ENCODE data around the gene NR0B2. TPM values are rescaled to one million over a fixed set of nuclear protein-coding genes. Genes with fewer than 3 reads are reported as not detected.

Gene NR0B2
- total RNA-seq, 2 experiments from 2014 or later = not detected

- Histone ChIP-seq H3K9me2 (ENCODE audit: insufficient read depth, low read length) (no peaks in the 10 kb centered on the region), H3K4me1 (ENCODE audit: insufficient read depth, low read length, poor library complexity, severe bottlenecking) (peaks cover 7% of the 10 kb centered on the region), H3K4me2 (ENCODE audit: low read length) (no peak overlapping the region), H3K36me3 (ENCODE audit: insufficient read depth, low read length) (no peaks in the 10 kb centered on the region), H4K20me1 (ENCODE audit: insufficient read depth, low read length) (no peaks in the 10 kb centered on the region), H3K27ac (ENCODE audit: low read depth, low read length, poor library complexity, severe bottlenecking) (no peak overlapping the region), H2AFZ (ENCODE audit: low read length) (no peak overlapping the region), H3K79me2 (ENCODE audit: insufficient read depth, low read depth, low read length) (no peaks in the 10 kb centered on the region), H3K9me3 (ENCODE audit: low read length) (no peaks in the 10 kb centered on the region), H3K4me3 (ENCODE audit: low read depth, low read length, poor library complexity, severe bottlenecking) (no peak overlapping the region)
- no TSS peak for BruUV-seq (replicated peaks)
- DNase-seq (ENCODE audit: low spot score) = no peak
- intact Hi-C loops (cut with micrococcal nuclease; ENCODE audit: unreplicated experiment) = no loop called here
- POLR2A ChIA-PET = interaction anchor here (0.9 kb wide), 1 partner anchor 103 kb away, joined by 3 read pairs; no protein-coding TSS in a partner anchor
- CTCF ChIA-PET (ENCODE audit: unreplicated experiment) = no interaction called here
- TF ChIP-seq EZH2phosphoT487 (IDR thresholded peaks at IDR 0.05; ENCODE audit: borderline replicate concordance, low read depth, low read length) = no peak
- TF ChIP-seq CTCF (conservative IDR thresholded peaks at IDR 0.05; ENCODE audit: low read length) = no peak
Observed at GRCh38 chr1:26911399-26912146, 2.2 kb downstream of the NR0B2 start.

DNA sequence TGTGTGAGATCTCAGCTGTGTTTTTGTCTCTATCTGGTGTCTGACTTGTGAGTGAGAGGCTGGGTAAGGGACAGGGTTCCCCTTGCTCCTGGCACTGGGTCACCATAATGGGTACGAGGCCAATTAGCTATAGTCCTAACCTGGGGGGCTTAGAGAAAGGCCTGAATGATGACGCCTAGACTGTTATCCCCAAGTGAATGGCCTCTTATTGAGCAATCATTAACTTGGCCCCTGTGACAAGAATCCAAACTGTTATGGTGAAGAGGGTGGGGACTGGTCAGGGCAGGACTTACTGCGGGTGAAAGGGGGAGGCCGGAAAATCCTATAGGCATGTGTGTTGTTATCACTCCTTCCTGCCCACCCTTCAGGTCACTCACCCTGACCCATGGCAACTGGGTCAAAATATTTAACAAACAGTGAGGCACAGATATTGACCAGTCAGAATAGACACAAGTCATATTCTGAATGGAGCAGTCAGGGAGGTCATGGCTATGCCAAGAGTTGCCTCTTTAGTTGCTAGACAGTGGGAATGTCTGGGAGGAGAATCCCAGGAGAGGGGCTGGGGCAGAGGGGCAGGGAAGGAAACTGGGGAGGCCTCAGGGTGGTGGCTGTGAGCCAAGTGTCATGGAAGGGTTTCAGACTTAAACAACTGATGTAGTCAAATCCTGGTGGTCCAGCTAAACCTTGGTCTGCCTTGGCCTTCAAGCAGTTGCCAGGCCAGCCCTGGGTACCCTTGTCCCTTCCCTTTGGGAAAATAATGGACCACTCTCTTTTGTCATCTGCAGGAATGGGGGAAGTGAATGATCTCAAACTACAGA, 3.2 kb downstream of the NR0B2 start:
- Histone ChIP-seq H3K4me2 (ENCODE audit: low read length) (no peak overlapping the region), H3K4me3 (ENCODE audit: low read depth, low read length, poor library complexity, severe bottlenecking) (no peak overlapping the region), H3K4me1 (ENCODE audit: insufficient read depth, low read length, poor library complexity, severe bottlenecking) (peaks cover 7% of the 10 kb centered on the region), H4K20me1 (ENCODE audit: insufficient read depth, low read length) (no peaks in the 10 kb centered on the region), H3K27ac (ENCODE audit: low read depth, low read length, poor library complexity, severe bottlenecking) (no peak overlapping the region), H3K9me3 (ENCODE audit: low read length) (no peaks in the 10 kb centered on the region), H2AFZ (ENCODE audit: low read length) (no peak overlapping the region), H3K9me2 (ENCODE audit: insufficient read depth, low read length) (no peaks in the 10 kb centered on the region), H3K79me2 (ENCODE audit: insufficient read depth, low read depth, low read length) (no peaks in the 10 kb centered on the region), H3K36me3 (ENCODE audit: insufficient read depth, low read length) (no peaks in the 10 kb centered on the region)
- intact Hi-C loops (cut with micrococcal nuclease; ENCODE audit: unreplicated experiment) = no loop called here
- BruUV-seq (replicated peaks) = no TSS peak
- ChIA-PET CTCF (ENCODE audit: unreplicated experiment) (no interaction called here), POLR2A (no interaction called here)
- TF ChIP-seq EZH2phosphoT487 (IDR thresholded peaks at IDR 0.05; ENCODE audit: borderline replicate concordance, low read depth, low read length) (no peak), CTCF (conservative IDR thresholded peaks at IDR 0.05; ENCODE audit: low read length) (no peak)
- no peak for DNase-seq (ENCODE audit: low spot score)

DNA sequence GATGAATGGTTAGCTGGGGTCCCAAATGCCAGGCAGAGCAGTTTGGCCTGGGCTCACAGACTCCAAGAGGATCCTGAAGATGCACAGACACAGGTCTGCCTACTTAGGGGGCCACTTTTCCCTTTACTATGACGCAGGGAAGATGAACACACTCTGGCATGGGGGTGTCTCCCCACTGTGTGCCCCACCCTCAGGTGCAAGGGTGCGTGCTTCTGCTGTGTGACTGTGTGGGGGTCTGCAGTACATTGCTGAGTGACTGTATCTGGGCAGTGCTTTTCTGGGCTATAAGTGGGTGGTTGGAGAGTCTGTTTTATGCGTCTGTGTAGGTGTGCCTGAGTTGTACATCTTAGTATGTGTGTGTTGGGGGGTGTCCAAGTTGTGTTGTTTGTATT, 3.8 kb downstream of the NR0B2 start:
- CTCF ChIA-PET (ENCODE audit: unreplicated experiment) = no interaction called here
- Histone ChIP-seq H3K4me1 (ENCODE audit: insufficient read depth, low read length, poor library complexity, severe bottlenecking) (peaks cover 7% of the 10 kb centered on the region), H3K4me3 (ENCODE audit: low read depth, low read length, poor library complexity, severe bottlenecking) (no peak overlapping the region), H3K27ac (ENCODE audit: low read depth, low read length, poor library complexity, severe bottlenecking) (no peak overlapping the region), H3K36me3 (ENCODE audit: insufficient read depth, low read length) (no peaks in the 10 kb centered on the region), H3K9me3 (ENCODE audit: low read length) (no peaks in the 10 kb centered on the region), H2AFZ (ENCODE audit: low read length) (no peak overlapping the region), H3K79me2 (ENCODE audit: insufficient read depth, low read depth, low read length) (no peaks in the 10 kb centered on the region), H4K20me1 (ENCODE audit: insufficient read depth, low read length) (no peaks in the 10 kb centered on the region), H3K9me2 (ENCODE audit: insufficient read depth, low read length) (no peaks in the 10 kb centered on the region), H3K4me2 (ENCODE audit: low read length) (no peak overlapping the region)
- TF ChIP-seq EZH2phosphoT487 (IDR thresholded peaks at IDR 0.05; ENCODE audit: borderline replicate concordance, low read depth, low read length) (no peak), CTCF (conservative IDR thresholded peaks at IDR 0.05; ENCODE audit: low read length) (no peak)
- intact Hi-C loops (cut with micrococcal nuclease; ENCODE audit: unreplicated experiment) = no loop called here
- POLR2A ChIA-PET = no interaction called here
- no peak for DNase-seq (ENCODE audit: low spot score)
- BruUV-seq (replicated peaks) = no TSS peak

Measured in OCI-LY7 (cell line).